NB4 (cell line): ENCODE measurements around the gene ACTRT3.

Experiments
- MAX ChIP-seq: IDR thresholded peaks from 2 replicates; pipeline ENCODE4 v1.6.1; 2011; ENCODE audit warnings: low read depth, low read length
- POLR2A ChIP-seq: IDR thresholded peaks from 2 replicates; pipeline ENCODE4 v1.6.1; 2011; ENCODE audit warnings: mild to moderate bottlenecking; ENCODE audit not compliant: insufficient read length; ENCODE audit errors: extremely low read depth
- TF ChIP-seq, protein P1 (sequence below): IDR thresholded peaks from one replicate; pipeline ENCODE4 v1.5.1; 2012; ENCODE audit warnings: low read depth, low read length

DNA sequence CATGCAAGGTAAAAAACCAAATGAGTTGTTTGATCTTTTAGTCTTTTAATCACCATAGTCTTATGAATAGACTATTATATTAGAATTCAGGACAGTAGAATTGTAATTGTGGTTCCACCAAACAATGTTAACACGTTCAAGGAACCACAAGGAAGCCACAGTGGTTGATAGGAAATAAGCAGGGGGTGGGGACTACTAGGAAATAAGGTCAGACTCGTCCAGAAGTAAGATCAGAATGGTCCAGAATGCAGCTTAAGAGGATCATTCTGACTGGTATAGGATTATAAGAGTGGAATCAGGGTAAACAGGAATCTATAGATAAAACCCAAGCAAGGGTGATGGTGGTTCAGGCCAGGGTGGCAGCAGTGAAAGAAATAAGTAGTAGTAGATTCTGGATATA is 11.4 kb upstream of the ACTRT3 start:
- TF ChIP-seq, protein P1, sequence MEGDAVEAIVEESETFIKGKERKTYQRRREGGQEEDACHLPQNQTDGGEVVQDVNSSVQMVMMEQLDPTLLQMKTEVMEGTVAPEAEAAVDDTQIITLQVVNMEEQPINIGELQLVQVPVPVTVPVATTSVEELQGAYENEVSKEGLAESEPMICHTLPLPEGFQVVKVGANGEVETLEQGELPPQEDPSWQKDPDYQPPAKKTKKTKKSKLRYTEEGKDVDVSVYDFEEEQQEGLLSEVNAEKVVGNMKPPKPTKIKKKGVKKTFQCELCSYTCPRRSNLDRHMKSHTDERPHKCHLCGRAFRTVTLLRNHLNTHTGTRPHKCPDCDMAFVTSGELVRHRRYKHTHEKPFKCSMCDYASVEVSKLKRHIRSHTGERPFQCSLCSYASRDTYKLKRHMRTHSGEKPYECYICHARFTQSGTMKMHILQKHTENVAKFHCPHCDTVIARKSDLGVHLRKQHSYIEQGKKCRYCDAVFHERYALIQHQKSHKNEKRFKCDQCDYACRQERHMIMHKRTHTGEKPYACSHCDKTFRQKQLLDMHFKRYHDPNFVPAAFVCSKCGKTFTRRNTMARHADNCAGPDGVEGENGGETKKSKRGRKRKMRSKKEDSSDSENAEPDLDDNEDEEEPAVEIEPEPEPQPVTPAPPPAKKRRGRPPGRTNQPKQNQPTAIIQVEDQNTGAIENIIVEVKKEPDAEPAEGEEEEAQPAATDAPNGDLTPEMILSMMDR: no peak
- TF ChIP-seq POLR2A (no peak), MAX (no peak)
